HEK293T (cell line): ENCODE data around the gene IL1R1.

Experiments
- FOXM1 ChIP-seq: fragments of 450-650 bp; IDR thresholded peaks from 2 replicates; pipeline ENCODE4 v1.6.1; 2017; ENCODE audit warnings: mild to moderate bottlenecking, borderline replicate concordance
- SUZ12 ChIP-seq: fragments of 450-650 bp; IDR thresholded peaks from 2 replicates; pipeline ENCODE4 v1.6.1; 2016; ENCODE audit warnings: mild to moderate bottlenecking
- TARDBP ChIP-seq: fragments of 450-650 bp; IDR thresholded peaks from 2 replicates; pipeline ENCODE4 v1.6.1; 2016

GRCh38 chr2:102130647-102130991 lies 11.9 kb upstream of the IL1R1 start:
- TF ChIP-seq TARDBP (no peak), FOXM1 (no peak), SUZ12 (no peak)
